PC-9 (cell line): ENCODE measurements around the gene RAB11FIP5. TPM values are rescaled to one million over a fixed set of nuclear protein-coding genes. Genes with fewer than 3 reads are reported as not detected.
A peak's percentile ranks its signal among the peaks of the same experiment; 100 is the strongest.

Experiments used
- BruUV-seq: library from RNA; stranded (reverse); fragments of 400-500 nt; replicated peaks from 2 replicates; lab custom pipeline; 2021; lab: Mats Ljungman, UMichigan
- CTCF ChIA-PET: fragments of 300-600 bp; sonication (Branson Sonifier 250); formaldehyde crosslinking; loops from one replicate; lab custom pipeline; 2022; ENCODE audit warnings: antibody characterized with exemption; lab: Charles Lee
- POLR2A ChIA-PET: fragments of 300-600 bp; sonication (Branson Sonifier 250); formaldehyde crosslinking; loops from one replicate; lab custom pipeline; 2022; ENCODE audit warnings: antibody characterized with exemption; ENCODE audit not compliant: unreplicated experiment; lab: Charles Lee
- DNase-seq, 2 experiments: peaks; one replicate each; pipeline versions ENCODE4 v3.0.0 to v3.0.0-alpha.2; 2015 to 2022; ENCODE audit warnings: mixed read lengths in 1 of 2
- H2AFZ ChIP-seq: fragments of 200-600 bp; sonication (generic); 2 replicates; pipeline ENCODE4 v1.8.1; 2017; ENCODE audit warnings: antibody characterized with exemption
- H3F3A ChIP-seq: fragments of 200-600 bp; sonication (generic); 2 replicates; pipeline ENCODE4 v1.8.1; 2017; ENCODE audit warnings: antibody characterized with exemption, mild to moderate bottlenecking, low read depth; ENCODE audit not compliant: insufficient read depth
- H3K27ac ChIP-seq: fragments of 200-600 bp; sonication (generic); 2 replicates; pipeline ENCODE4 v1.6.1; 2016; ENCODE audit warnings: mixed run types
- H3K27me3 ChIP-seq: fragments of 200-600 bp; sonication (generic); 2 replicates; pipeline ENCODE4 v1.6.1; 2016; ENCODE audit warnings: low read depth, mixed run types; ENCODE audit not compliant: insufficient read depth
- H3K36me3 ChIP-seq: fragments of 200-600 bp; sonication (generic); 2 replicates; pipeline ENCODE4 v1.6.1; 2016; ENCODE audit warnings: low read depth, mixed run types
- H3K4me1 ChIP-seq: fragments of 200-600 bp; sonication (generic); replicated peaks from 2 replicates; pipeline ENCODE4 v1.6.1; 2016; ENCODE audit warnings: mixed run types; ENCODE audit not compliant: insufficient read depth
- H3K4me2 ChIP-seq: fragments of 200-600 bp; sonication (generic); 2 replicates; pipeline ENCODE4 v1.6.1; 2017; ENCODE audit warnings: mixed run types
- H3K4me3 ChIP-seq: fragments of 200-600 bp; sonication (generic); 2 replicates; pipeline ENCODE4 v1.6.1; 2016; ENCODE audit warnings: mixed run types
- H3K79me2 ChIP-seq: fragments of 200-600 bp; sonication (generic); 2 replicates; pipeline ENCODE4 v1.6.1; 2017; ENCODE audit warnings: low read depth, mixed run types
- H3K9me2 ChIP-seq: fragments of 200-600 bp; sonication (generic); 2 replicates; pipeline ENCODE4 v1.8.1; 2017; ENCODE audit warnings: mild to moderate bottlenecking; ENCODE audit not compliant: insufficient read depth
- H3K9me3 ChIP-seq: fragments of 200-600 bp; sonication (generic); 2 replicates; pipeline ENCODE4 v1.8.1; 2016; ENCODE audit warnings: low read depth; ENCODE audit not compliant: insufficient read depth
- H4K20me1 ChIP-seq: fragments of 200-600 bp; sonication (generic); 2 replicates; pipeline ENCODE4 v1.8.1; 2017; ENCODE audit not compliant: insufficient read depth
- EZH2 ChIP-seq: fragments of 200-600 bp; sonication (generic); IDR thresholded peaks from 2 replicates; pipeline ENCODE4 v1.8.0; 2017; ENCODE audit warnings: antibody characterized with exemption, low read depth
- intact Hi-C: fragments of 100-400 bp; cut with micrococcal nuclease; formaldehyde crosslinking; loops from one replicate; pipeline ENCODE4 v1.10.0; 2022; ENCODE audit not compliant: unreplicated experiment
- total RNA-seq: library from RNA; stranded (reverse); gene quantifications from 2 replicates; pipeline ENCODE4 v1.2.3, GENCODE V29; 2021
- TF ChIP-seq, protein P1 (sequence below): fragments of 200-600 bp; sonication (generic); conservative IDR thresholded peaks from 2 replicates; pipeline ENCODE4 v1.6.1; 2017; ENCODE audit warnings: mixed run types, antibody characterized with exemption, mild to moderate bottlenecking, moderate library complexity

The RAB11FIP5 gene
- total RNA-seq, 1 experiment from 2014 or later: 25.0 TPM

DNA sequence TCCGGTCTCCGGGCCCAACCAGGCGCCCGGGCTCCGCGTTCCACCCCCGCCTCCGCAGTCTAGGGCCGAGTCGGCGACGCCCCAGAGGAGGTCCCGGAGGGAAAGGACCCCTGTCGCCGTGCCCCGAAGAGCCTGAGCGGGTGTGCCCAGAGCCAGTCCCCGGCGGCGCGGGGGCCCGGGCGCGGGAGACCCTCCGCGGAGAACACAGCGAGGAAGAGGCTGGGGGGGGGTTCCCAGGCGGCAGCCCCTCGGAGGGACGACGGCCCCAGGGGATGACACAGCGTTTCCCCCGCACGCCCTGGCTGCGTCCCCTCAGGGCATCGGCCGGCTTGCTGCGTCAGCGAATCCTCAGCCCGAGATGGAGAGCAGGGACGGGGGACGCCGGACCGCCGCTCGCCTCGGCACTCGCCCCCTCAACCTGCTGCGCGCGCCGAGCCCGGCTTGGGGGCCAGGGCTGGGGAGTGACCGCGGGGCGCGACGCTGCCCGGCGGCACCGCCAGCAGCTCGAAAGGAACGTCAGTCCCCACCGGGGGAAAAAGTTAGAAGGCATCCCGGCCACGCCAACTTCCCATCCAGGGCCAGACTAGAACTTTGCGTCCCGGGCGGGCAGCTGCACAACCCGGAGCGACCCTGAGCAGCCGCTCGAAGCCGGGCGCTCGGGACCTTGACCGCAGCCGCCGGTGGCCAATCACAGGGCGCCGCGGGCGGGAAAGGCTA is 41.9 kb downstream of the RAB11FIP5 start:
- TSS peak; percentile 21 for BruUV-seq
- CTCF ChIA-PET: interaction anchor here (0.5 kb wide), 1 partner anchor 787 kb away, joined by 11 read pairs; no protein-coding TSS in a partner anchor
- Histone ChIP-seq H3K36me3 (no peaks in the 10 kb centered on the region), H3K4me1 (peaks cover 11% of the 10 kb centered on the region), H3K4me3 (peak overlapping the region; percentile 99), H4K20me1 (no peaks in the 10 kb centered on the region), H3K79me2 (peaks cover 30% of the 10 kb centered on the region), H3K27me3 (no peaks in the 10 kb centered on the region), H3K4me2 (peak overlapping the region; percentile 81), H3K9me3 (no peaks in the 10 kb centered on the region), H3F3A (no peaks in the 10 kb centered on the region), H3K9me2 (no peaks in the 10 kb centered on the region), H3K27ac (peak overlapping the region; percentile 43), H2AFZ (peak overlapping the region; percentile 96)
- POLR2A ChIA-PET: interaction anchor here (0.7 kb wide), 1 partner anchor 162 kb away, joined by 3 read pairs; the partner anchor contains the start of gene PRADC1
- intact Hi-C loops: loop anchor here (5.0 kb wide), 1 partner anchor 78 kb away; no protein-coding TSS in a partner anchor
- peak in 1 of 2 experiments; percentile 50 for DNase-seq
- TF ChIP-seq, protein P1, sequence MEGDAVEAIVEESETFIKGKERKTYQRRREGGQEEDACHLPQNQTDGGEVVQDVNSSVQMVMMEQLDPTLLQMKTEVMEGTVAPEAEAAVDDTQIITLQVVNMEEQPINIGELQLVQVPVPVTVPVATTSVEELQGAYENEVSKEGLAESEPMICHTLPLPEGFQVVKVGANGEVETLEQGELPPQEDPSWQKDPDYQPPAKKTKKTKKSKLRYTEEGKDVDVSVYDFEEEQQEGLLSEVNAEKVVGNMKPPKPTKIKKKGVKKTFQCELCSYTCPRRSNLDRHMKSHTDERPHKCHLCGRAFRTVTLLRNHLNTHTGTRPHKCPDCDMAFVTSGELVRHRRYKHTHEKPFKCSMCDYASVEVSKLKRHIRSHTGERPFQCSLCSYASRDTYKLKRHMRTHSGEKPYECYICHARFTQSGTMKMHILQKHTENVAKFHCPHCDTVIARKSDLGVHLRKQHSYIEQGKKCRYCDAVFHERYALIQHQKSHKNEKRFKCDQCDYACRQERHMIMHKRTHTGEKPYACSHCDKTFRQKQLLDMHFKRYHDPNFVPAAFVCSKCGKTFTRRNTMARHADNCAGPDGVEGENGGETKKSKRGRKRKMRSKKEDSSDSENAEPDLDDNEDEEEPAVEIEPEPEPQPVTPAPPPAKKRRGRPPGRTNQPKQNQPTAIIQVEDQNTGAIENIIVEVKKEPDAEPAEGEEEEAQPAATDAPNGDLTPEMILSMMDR: 0 out of 2 replicates have a peak, but pooled peaks have one; percentile 3
- no peak for TF ChIP-seq EZH2

DNA sequence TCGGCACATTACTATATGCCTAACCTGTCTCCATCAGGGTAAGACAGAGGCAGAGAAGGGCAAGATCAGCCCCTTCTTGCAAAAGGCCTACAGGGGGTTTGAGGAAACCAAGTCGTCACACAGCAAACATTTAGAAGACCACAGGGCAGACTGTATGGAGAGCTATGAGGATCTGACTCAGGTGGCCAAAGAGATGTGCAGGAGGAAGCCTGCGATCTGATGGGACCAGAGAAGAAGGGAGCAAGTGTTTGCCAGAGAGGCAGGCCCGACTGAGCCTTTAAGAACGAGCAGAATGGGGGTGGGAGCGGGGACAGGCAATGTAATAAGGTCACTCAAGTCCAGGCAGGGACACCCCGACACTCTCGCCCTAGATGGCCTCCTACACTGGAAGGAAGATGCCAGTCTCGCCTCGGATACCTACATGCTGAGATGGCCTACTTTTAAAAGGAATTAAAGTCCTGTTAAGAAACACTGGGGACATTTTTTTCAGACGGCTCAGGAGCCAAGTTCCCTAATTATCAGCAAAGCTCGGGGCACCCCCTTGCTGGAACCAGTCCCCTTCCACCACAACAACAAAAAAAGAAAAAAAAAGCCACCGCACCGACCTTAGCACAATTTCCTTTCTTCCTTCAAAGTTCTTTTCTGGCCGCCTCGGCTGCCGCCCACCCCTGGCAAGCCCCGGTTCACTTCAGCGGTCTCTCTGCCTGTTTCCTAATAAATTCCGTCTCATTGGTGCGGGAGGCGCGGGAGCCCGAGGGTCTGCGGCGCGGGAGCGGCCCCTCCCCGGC is 42.7 kb downstream of the RAB11FIP5 start:
- Histone ChIP-seq H3K27me3 (no peaks in the 10 kb centered on the region), H3K36me3 (no peaks in the 10 kb centered on the region), H3K4me1 (peaks cover 13% of the 10 kb centered on the region), H4K20me1 (no peaks in the 10 kb centered on the region), H3K27ac (peak overlapping the region; percentile 43; the same call in 1 of the 2 replicates), H3K9me2 (no peaks in the 10 kb centered on the region), H3K4me3 (peak overlapping the region; percentile 99), H3K9me3 (no peaks in the 10 kb centered on the region), H3F3A (peaks cover under 1% of the 10 kb centered on the region; the same call in 1 of the 2 replicates), H3K79me2 (peaks cover 33% of the 10 kb centered on the region), H3K4me2 (peak overlapping the region; percentile 81), H2AFZ (peak overlapping the region; percentile 96)
- intact Hi-C loops: loop anchor here (5.0 kb wide), 1 partner anchor 78 kb away; no protein-coding TSS in a partner anchor
- DNase-seq: no peak
- TF ChIP-seq EZH2: no peak
- TF ChIP-seq, protein P1: no peak
- no TSS peak for BruUV-seq
- ChIA-PET CTCF (no interaction called here), POLR2A (no interaction called here)

GRCh38 chr2:73069041-73069854 is 43.5 kb downstream of the RAB11FIP5 start:
- Histone ChIP-seq H3K27me3 (no peaks in the 10 kb centered on the region), H3K4me2 (peak overlapping the region; percentile 81), H3K9me3 (no peaks in the 10 kb centered on the region), H3F3A (peaks cover 8% of the 10 kb centered on the region; the same call in 1 of the 2 replicates), H3K79me2 (peaks cover 33% of the 10 kb centered on the region), H4K20me1 (no peaks in the 10 kb centered on the region), H3K9me2 (no peaks in the 10 kb centered on the region), H3K4me3 (peak overlapping the region; percentile 99), H3K36me3 (no peaks in the 10 kb centered on the region), H3K4me1 (peaks cover 21% of the 10 kb centered on the region), H3K27ac (no peak overlapping the region), H2AFZ (peak overlapping the region; percentile 96; the same call in 1 of the 2 replicates)
- intact Hi-C loops: no loop called here
- BruUV-seq: no TSS peak
- ChIA-PET CTCF (no interaction called here), POLR2A (no interaction called here)
- TF ChIP-seq EZH2: no peak
- TF ChIP-seq, protein P1: no peak
- no peak for DNase-seq
